ENCODE results near the gene ROS1. TPM values are rescaled to one million over a fixed set of nuclear protein-coding genes. Genes with fewer than 3 reads are reported as not detected.

The ROS1 gene
- total RNA-seq, 2 donors from 2014 or later: not detected

DNA sequence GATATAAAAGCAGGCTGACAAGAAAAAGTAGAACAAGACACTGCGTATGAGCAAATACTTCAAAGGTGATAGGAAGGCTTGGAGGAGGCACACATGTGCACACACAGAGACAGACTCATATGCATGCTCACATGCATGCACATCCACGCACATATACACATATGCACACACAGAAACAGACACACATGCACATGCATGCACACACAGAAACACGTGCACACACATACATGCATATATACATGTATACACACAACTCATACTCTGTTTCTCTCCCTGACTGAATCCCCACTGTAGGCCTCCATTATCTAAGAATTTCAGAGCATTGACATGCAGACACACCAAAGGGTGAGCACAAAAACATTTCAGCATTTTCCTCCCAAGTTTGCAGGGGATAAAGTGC lies 116.7 kb downstream of the ROS1 start:
- no peaks in the 10 kb centered on the region for H3K36me3 Mint-ChIP-seq (ENCODE audit: insufficient read depth in 2 of 2)
- no peaks in the 10 kb centered on the region for H3K4me1 Mint-ChIP-seq (ENCODE audit: low read depth)
- DNase-seq (no peak), ATAC-seq (replicated peaks in 1 of 2) (no peak)
- peaks cover 19% of the 10 kb centered on the region for H3K27me3 Mint-ChIP-seq (ENCODE audit: low read depth)
- no peaks in the 10 kb centered on the region for H3K9me3 Mint-ChIP-seq
- no peak overlapping the region for H3K27ac Mint-ChIP-seq
- no peak overlapping the region for H3K4me3 Mint-ChIP-seq

- no peak overlapping the region for H3K4me3 Mint-ChIP-seq
- H3K27me3 Mint-ChIP-seq (ENCODE audit: low read depth): peaks cover 19% of the 10 kb centered on the region
- no peaks in the 10 kb centered on the region for H3K36me3 Mint-ChIP-seq (ENCODE audit: insufficient read depth in 2 of 2)
- H3K4me1 Mint-ChIP-seq (ENCODE audit: low read depth): no peaks in the 10 kb centered on the region
- DNase-seq: no peak
- H3K27ac Mint-ChIP-seq: no peak overlapping the region
- no peak for ATAC-seq (replicated peaks in 1 of 2)
- H3K9me3 Mint-ChIP-seq: no peaks in the 10 kb centered on the region
These were observed 118.1 kb downstream of the ROS1 start for GRCh38 chr6:117307655-117308054.

GRCh38 chr6:117306227-117306790 lies 119.4 kb downstream of the ROS1 start:
- H3K4me3 Mint-ChIP-seq: no peak overlapping the region
- H3K4me1 Mint-ChIP-seq (ENCODE audit: low read depth): no peaks in the 10 kb centered on the region
- H3K27me3 Mint-ChIP-seq (ENCODE audit: low read depth): peaks cover 9% of the 10 kb centered on the region
- no peak overlapping the region for H3K27ac Mint-ChIP-seq
- ATAC-seq (replicated peaks in 1 of 2): no peak
- no peaks in the 10 kb centered on the region for H3K9me3 Mint-ChIP-seq
- no peak for DNase-seq
- no peaks in the 10 kb centered on the region for H3K36me3 Mint-ChIP-seq (ENCODE audit: insufficient read depth in 2 of 2)

DNA sequence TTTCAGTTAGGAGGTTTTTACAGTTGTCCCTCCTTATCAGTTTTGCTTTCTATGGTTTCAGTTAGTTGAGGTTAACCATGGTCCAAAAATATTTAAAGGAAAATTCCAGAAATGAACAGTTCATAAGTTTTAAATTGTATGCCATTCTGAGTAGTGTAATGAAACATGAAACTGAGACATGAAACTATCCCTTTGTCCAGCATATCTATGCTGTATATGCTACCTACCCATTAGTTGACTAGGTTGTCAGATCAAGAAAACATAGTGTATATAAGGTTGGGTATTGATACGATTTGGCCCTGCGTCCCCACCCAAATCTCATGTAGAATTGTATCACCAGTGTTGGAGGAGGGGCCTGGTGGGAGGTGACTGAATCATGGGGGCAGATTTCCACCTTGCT lies 121.3 kb downstream of the ROS1 start:
- ATAC-seq (replicated peaks in 1 of 2): no peak

GRCh38 chr6:117303323-117303722 lies 122.4 kb downstream of the ROS1 start:
- H3K36me3 Mint-ChIP-seq (ENCODE audit: insufficient read depth in 2 of 2): no peaks in the 10 kb centered on the region
- no peak for DNase-seq
- H3K4me3 Mint-ChIP-seq: no peak overlapping the region
- H3K27me3 Mint-ChIP-seq (ENCODE audit: low read depth): peaks cover 9% of the 10 kb centered on the region
- ATAC-seq (replicated peaks in 1 of 2): no peak
- H3K9me3 Mint-ChIP-seq: no peaks in the 10 kb centered on the region
- no peaks in the 10 kb centered on the region for H3K4me1 Mint-ChIP-seq (ENCODE audit: low read depth)
- no peak overlapping the region for H3K27ac Mint-ChIP-seq

More for the DNA sequence above, 121.3 kb downstream of the ROS1 start:
- H3K9me3 Mint-ChIP-seq: no peaks in the 10 kb centered on the region
- no peaks in the 10 kb centered on the region for H3K4me1 Mint-ChIP-seq (ENCODE audit: low read depth)
- DNase-seq: no peak
- H3K36me3 Mint-ChIP-seq (ENCODE audit: insufficient read depth in 2 of 2): no peaks in the 10 kb centered on the region
- H3K4me3 Mint-ChIP-seq: no peak overlapping the region
- H3K27me3 Mint-ChIP-seq (ENCODE audit: low read depth): peaks cover 9% of the 10 kb centered on the region
- no peak overlapping the region for H3K27ac Mint-ChIP-seq

- Mint-ChIP-seq H3K9me3 (no peaks in the 10 kb centered on the region), H3K27ac (no peak overlapping the region), H3K36me3 (ENCODE audit: insufficient read depth in 2 of 2) (no peaks in the 10 kb centered on the region), H3K4me1 (ENCODE audit: low read depth) (no peaks in the 10 kb centered on the region), H3K27me3 (ENCODE audit: low read depth) (no peaks in the 10 kb centered on the region), H3K4me3 (no peak overlapping the region)
- no peak for ATAC-seq (replicated peaks in 1 of 2)
- no peak for DNase-seq
These were observed 126.8 kb downstream of the ROS1 start for GRCh38 chr6:117298941-117299340.

GRCh38 chr6:117290173-117290846 lies 135.4 kb downstream of the ROS1 start:
- ATAC-seq (replicated peaks in 1 of 2): no peak
- H3K4me1 Mint-ChIP-seq (ENCODE audit: low read depth): no peaks in the 10 kb centered on the region
- peaks cover 13% of the 10 kb centered on the region for H3K27me3 Mint-ChIP-seq (ENCODE audit: low read depth)
- H3K4me3 Mint-ChIP-seq: no peak overlapping the region
- peaks cover 2 to 8% of the 10 kb centered on the region in 2 donors for H3K9me3 Mint-ChIP-seq
- no peak overlapping the region for H3K27ac Mint-ChIP-seq
- DNase-seq: no peak
- H3K36me3 Mint-ChIP-seq (ENCODE audit: insufficient read depth in 2 of 2): no peaks in the 10 kb centered on the region

DNA sequence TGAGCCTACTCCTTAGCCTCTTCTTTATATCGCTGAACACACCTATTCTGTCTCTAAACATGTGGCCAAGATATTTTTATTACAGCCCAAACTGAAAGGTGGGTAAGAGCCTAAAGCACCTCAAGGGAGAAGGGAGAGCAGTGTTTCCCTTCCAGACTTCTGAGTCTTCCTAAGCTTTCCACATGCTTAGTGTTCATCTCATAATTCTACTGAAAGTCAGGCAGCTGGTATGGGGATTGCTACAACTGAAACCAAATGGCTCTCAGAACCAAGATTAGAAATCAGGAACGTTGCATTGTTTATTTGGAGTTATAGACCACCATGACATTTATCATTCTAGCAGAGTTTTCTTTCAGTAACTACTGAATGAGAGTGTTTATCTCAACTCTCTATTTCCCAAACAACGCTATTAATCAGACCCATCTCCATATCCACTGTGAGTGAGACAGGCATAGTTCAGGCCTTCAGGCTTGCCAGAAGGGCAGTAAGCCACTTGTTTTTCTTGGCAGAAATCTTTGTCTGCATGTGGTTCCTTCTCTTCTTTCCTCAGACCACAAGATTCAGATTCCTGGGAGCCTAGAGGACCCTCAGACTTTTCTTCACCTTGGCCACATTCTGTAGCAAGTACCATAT lies 137.5 kb downstream of the ROS1 start:
- Mint-ChIP-seq H3K9me3 (peaks cover 2 to 8% of the 10 kb centered on the region in 2 donors), H3K27me3 (ENCODE audit: low read depth) (peaks cover 12% of the 10 kb centered on the region), H3K36me3 (ENCODE audit: insufficient read depth in 2 of 2) (no peaks in the 10 kb centered on the region), H3K4me3 (no peak overlapping the region), H3K4me1 (ENCODE audit: low read depth) (no peaks in the 10 kb centered on the region), H3K27ac (no peak overlapping the region)
- DNase-seq (no peak), ATAC-seq (replicated peaks in 1 of 2) (no peak)

- DNase-seq (no peak), ATAC-seq (replicated peaks in 1 of 2) (no peak)
- Mint-ChIP-seq H3K36me3 (ENCODE audit: insufficient read depth in 2 of 2) (no peaks in the 10 kb centered on the region), H3K9me3 (no peaks in the 10 kb centered on the region), H3K27me3 (ENCODE audit: low read depth) (peaks cover 18% of the 10 kb centered on the region), H3K27ac (no peak overlapping the region), H3K4me3 (no peak overlapping the region), H3K4me1 (ENCODE audit: low read depth) (no peaks in the 10 kb centered on the region)
These were observed 144.8 kb downstream of the ROS1 start for GRCh38 chr6:117280922-117281321.

DNA sequence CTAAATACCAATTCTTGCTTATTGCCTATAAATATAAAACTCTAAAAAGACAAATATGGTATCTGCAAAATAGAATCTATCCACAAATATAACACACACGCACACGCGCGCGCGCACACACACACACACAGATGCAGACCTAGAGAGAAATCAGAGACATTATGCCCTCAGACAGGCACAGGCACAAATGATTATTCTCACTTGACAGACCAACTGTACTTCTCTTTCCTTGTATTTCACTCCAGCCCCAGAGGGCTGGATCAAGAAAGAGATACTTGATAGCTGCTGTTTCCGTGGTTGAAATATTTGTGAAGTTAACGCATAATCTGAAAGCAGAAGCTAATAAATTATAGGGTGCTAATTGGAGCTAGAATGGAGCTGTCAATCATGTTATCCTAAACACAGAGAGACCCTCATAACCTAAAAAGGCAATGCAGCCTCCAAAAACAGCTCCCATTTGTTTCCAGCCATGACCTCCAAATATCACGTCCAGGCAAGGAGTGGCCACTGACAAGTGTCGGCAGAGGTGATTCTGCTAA lies 148.9 kb downstream of the ROS1 start:
- Mint-ChIP-seq H3K27ac (no peak overlapping the region), H3K4me1 (ENCODE audit: low read depth) (peaks cover 7% of the 10 kb centered on the region), H3K4me3 (no peak overlapping the region), H3K27me3 (ENCODE audit: low read depth) (peaks cover 58% of the 10 kb centered on the region), H3K9me3 (no peaks in the 10 kb centered on the region), H3K36me3 (ENCODE audit: insufficient read depth in 2 of 2) (no peaks in the 10 kb centered on the region)
- no peak for DNase-seq
- no peak for ATAC-seq (replicated peaks in 1 of 2)

DNA sequence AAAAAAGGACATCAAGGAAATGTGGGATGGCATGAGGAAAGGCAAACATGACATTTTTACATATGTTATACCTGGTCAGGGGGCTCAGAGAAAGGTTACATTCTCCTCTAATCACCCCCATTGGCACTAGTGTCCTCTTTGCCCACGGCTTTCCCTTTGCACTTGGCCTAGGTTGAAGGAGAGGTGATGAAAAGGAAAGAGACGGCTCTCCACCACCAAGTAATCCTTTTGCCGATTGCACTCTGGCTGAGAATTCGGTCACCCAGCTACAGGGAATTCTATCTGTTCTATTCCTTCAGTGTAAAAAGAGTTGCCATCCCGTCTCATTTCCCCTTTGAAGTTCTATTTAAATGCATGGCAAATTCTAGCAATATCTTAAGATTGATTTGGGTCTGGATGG lies 150.0 kb downstream of the ROS1 start:
- H3K27ac Mint-ChIP-seq: no peak overlapping the region
- DNase-seq (no peak), ATAC-seq (replicated peaks in 1 of 2) (no peak)
- H3K9me3 Mint-ChIP-seq: no peaks in the 10 kb centered on the region
- H3K4me3 Mint-ChIP-seq: no peak overlapping the region
- peaks cover 7% of the 10 kb centered on the region for H3K4me1 Mint-ChIP-seq (ENCODE audit: low read depth)
- H3K27me3 Mint-ChIP-seq (ENCODE audit: low read depth): peaks cover 61% of the 10 kb centered on the region
- H3K36me3 Mint-ChIP-seq (ENCODE audit: insufficient read depth in 2 of 2): no peaks in the 10 kb centered on the region

- DNase-seq: no peak
- no peak overlapping the region for H3K27ac Mint-ChIP-seq
- H3K4me1 Mint-ChIP-seq (ENCODE audit: low read depth): peaks cover 7% of the 10 kb centered on the region
- H3K4me3 Mint-ChIP-seq: no peak overlapping the region
- no peaks in the 10 kb centered on the region for H3K36me3 Mint-ChIP-seq (ENCODE audit: insufficient read depth in 2 of 2)
- no peak for ATAC-seq (replicated peaks in 1 of 2)
- peaks cover 58% of the 10 kb centered on the region for H3K27me3 Mint-ChIP-seq (ENCODE audit: low read depth)
- no peaks in the 10 kb centered on the region for H3K9me3 Mint-ChIP-seq
These were observed 150.5 kb downstream of the ROS1 start for GRCh38 chr6:117275205-117275604.

DNA sequence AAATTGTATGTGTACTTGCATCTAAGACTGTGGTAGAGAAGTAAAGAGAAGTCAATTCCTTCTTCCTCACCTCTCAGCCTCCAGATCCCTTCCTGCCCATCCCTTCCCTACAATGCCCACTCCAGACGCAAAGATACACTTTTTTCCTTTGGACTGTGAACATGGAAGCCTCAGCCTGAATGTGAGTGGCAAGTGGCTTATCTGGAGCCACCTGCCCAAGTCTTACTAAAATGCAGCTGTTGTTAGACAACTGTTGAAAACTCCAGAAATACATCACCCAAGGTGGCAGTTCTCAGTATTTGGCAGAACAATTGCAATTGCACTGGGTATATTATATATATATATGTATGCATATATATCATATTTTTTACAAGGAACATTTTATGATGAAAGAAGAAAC lies 152.9 kb downstream of the ROS1 start:
- H3K9me3 Mint-ChIP-seq: no peaks in the 10 kb centered on the region
- peaks cover 14% of the 10 kb centered on the region for H3K4me1 Mint-ChIP-seq (ENCODE audit: low read depth)
- DNase-seq (no peak), ATAC-seq (replicated peaks in 1 of 2) (no peak)
- H3K27me3 Mint-ChIP-seq (ENCODE audit: low read depth): peaks cover 73% of the 10 kb centered on the region
- H3K27ac Mint-ChIP-seq: no peak overlapping the region
- no peak overlapping the region for H3K4me3 Mint-ChIP-seq
- H3K36me3 Mint-ChIP-seq (ENCODE audit: insufficient read depth in 2 of 2): no peaks in the 10 kb centered on the region
